Esophagus squamous epithelium (tissue), 5 donors: Measurements from ENCODE around the gene HELZ. TPM values are rescaled to one million over a fixed set of nuclear protein-coding genes. Genes with fewer than 3 reads are reported as not detected.

Experiments
- DNase-seq: peaks from one replicate; lab custom pipeline; 2025; lab: John Stamatoyannopoulos, UW
- H3K27ac ChIP-seq, 4 donors: fragments of 200-600 bp; sonication (generic); one replicate each; pipeline ENCODE4 v1.5.1; 2016 to 2019; ENCODE audit warnings: mild to moderate bottlenecking in 1 of 4
- H3K27me3 ChIP-seq, 4 donors: fragments of 200-600 bp; sonication (generic); 1 replicate in 3 of 4; 2 replicates in 1 of 4; pipeline versions ENCODE4 v1.5.1 to v1.6.0; 2017 to 2021; ENCODE audit warnings: antibody characterized with exemption in 1 of 4
- H3K36me3 ChIP-seq, 3 donors: fragments of 200-600 bp; sonication (generic); one replicate each; pipeline ENCODE4 v1.5.1; 2016 to 2019
- H3K4me1 ChIP-seq, 3 donors: fragments of 200-600 bp; sonication (generic); one replicate each; pipeline ENCODE4 v1.5.1; 2017 to 2019
- H3K4me3 ChIP-seq, 4 donors: fragments of 200-600 bp; sonication (generic); 1 replicate in 3 of 4; 2 replicates in 1 of 4; pipeline ENCODE4 v1.5.1; 2016 to 2019; ENCODE audit warnings: mild to moderate bottlenecking in 2 of 4, moderate library complexity in 1 of 4
- H3K9me3 ChIP-seq, 3 donors: fragments of 200-600 bp; sonication (generic); one replicate each; pipeline ENCODE4 v1.5.1; 2016 to 2019
- POLR2A ChIP-seq, 4 donors: fragments of 450-650 bp; IDR thresholded peaks; one replicate each; pipeline ENCODE4 v1.6.1; 2017; ENCODE audit warnings: antibody characterized with exemption in 4 of 4, mild to moderate bottlenecking in 4 of 4, moderate library complexity in 3 of 4
- WGBS, 2 donors: methylation state at CpG; one replicate each; pipeline ENCODE4 v1.1.5; 2018; 5-methylcytosine and 5-hydroxymethylcytosine counted together
- intact Hi-C: fragments of 100-400 bp; cut with DNase I; formaldehyde crosslinking; loops from one replicate; pipeline ENCODE4 v1.15.0; 2022
- total RNA-seq, 4 donors: library from RNA; depleted of rRNA; stranded (reverse); fragments of >200 nt; gene quantifications; one replicate each; pipeline ENCODE4 v1.1.0, GENCODE V29; 2016
- TF ChIP-seq, protein P1 (sequence below), 6 experiments: fragments of 450-650 bp in 4 of 6; fragments of 200-600 bp in 2 of 6; sonication (generic) in 2 of 6; IDR thresholded peaks; one replicate each; pipeline ENCODE4 v1.5.1; 2016 to 2019; ENCODE audit warnings: antibody characterized with exemption in 6 of 6, mild to moderate bottlenecking in 4 of 6, moderate library complexity in 4 of 6
- donor health status: DM: yes; HTN: yes; CAD: no.

HELZ gene
- total RNA-seq, 4 donors from 2014 or later = 11.4 to 42.5 (median 26.8) TPM

- Histone ChIP-seq H3K27ac (peak overlapping the region; percentile 83 to 91 (median 88)), H3K36me3 (peaks cover 0 to 24% (median 0%) of the 10 kb centered on the region in 3 donors), H3K4me1 (peaks cover 3 to 70% (median 24%) of the 10 kb centered on the region in 3 donors), H3K4me3 (peak overlapping the region; percentile 73 to 97 (median 94)), H3K27me3 (peaks cover 0 to 21% (median 0%) of the 10 kb centered on the region in 4 donors), H3K9me3 (no peaks in the 10 kb centered on the region)
- DNase-seq = no peak
- intact Hi-C loops = no loop called here
- WGBS, 2 donors = 0% methylated on average over 1 to 6 of the region's 47 CpGs
- no peak for TF ChIP-seq POLR2A (IDR thresholded peaks at IDR 0.05)
- TF ChIP-seq, protein P1, sequence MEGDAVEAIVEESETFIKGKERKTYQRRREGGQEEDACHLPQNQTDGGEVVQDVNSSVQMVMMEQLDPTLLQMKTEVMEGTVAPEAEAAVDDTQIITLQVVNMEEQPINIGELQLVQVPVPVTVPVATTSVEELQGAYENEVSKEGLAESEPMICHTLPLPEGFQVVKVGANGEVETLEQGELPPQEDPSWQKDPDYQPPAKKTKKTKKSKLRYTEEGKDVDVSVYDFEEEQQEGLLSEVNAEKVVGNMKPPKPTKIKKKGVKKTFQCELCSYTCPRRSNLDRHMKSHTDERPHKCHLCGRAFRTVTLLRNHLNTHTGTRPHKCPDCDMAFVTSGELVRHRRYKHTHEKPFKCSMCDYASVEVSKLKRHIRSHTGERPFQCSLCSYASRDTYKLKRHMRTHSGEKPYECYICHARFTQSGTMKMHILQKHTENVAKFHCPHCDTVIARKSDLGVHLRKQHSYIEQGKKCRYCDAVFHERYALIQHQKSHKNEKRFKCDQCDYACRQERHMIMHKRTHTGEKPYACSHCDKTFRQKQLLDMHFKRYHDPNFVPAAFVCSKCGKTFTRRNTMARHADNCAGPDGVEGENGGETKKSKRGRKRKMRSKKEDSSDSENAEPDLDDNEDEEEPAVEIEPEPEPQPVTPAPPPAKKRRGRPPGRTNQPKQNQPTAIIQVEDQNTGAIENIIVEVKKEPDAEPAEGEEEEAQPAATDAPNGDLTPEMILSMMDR (IDR thresholded peaks at IDR 0.05) = no peak
Observed at GRCh38 chr17:67244431-67245072, 444 bp downstream of the HELZ start.

DNA sequence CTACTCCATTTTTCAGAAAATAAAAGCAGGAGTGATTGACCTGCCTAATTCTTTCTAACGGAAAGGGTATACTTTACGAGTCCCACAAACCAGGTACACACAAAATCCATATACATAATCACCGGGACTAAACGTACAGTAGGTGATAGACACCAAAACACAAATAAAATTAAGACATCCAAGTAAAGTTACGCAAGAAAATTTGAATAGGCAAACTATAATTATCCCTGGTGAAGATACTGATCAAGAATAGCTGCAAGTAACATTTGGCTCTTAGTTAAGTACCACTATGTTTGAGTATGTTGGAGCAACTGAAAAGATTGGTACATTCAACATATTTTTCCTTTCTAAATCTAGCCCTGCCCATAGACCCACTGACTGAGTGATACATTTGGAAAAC, 1.7 kb downstream of the HELZ start:
- Histone ChIP-seq H3K9me3 (no peaks in the 10 kb centered on the region), H3K4me3 (peak overlapping the region in 2 of 4 donors; percentile 91 to 96), H3K27ac (no peak overlapping the region), H3K27me3 (peaks cover 0 to 9% (median 0%) of the 10 kb centered on the region in 4 donors), H3K36me3 (peaks cover 0 to 37% (median 0%) of the 10 kb centered on the region in 3 donors), H3K4me1 (peaks cover 3 to 71% (median 24%) of the 10 kb centered on the region in 3 donors)
- TF ChIP-seq, protein P1 (IDR thresholded peaks at IDR 0.05) = no peak
- TF ChIP-seq POLR2A (IDR thresholded peaks at IDR 0.05) = no peak
- intact Hi-C loops = no loop called here
- no peak for DNase-seq
- WGBS, 2 donors = 76 to 81% methylated on average over 5 of the region's 5 CpGs

DNA sequence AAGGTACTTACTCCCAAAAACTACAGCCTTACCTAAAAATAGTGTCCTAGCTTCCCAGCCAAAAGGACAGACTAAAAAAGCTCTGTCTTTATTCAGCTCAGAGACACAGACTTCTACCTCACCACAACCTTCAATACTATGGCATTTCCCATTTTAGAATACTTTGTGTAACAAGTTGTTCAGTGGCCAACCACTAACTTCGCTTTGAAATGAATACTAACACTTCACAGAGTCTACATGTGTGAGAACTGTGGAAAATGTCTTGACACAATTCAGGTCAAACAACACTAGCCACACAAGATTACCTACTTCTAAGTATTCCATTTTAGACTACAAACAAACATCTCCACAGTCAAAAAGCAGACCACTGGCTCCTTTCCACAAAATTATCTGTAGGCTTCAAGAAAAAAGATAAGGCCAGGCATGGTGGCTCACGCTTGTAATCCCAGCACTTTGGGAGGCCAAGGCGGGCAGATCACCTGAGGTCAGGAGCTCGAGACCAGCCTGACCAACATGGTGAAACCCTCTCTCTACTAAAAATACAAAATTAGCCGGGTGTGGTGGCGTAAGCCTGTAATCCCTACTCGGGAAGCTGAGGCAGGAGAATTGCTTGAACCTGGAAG, 3.2 kb downstream of the HELZ start:
- no peak overlapping the region for H3K4me3 ChIP-seq
- intact Hi-C loops = no loop called here
- H3K9me3 ChIP-seq = no peaks in the 10 kb centered on the region
- H3K4me1 ChIP-seq = peaks cover 3 to 65% (median 19%) of the 10 kb centered on the region in 3 donors
- no peak overlapping the region for H3K27ac ChIP-seq
- 88 to 91% methylated on average over 7 of the region's 7 CpGs for WGBS, 2 donors
- DNase-seq = no peak
- no peaks in the 10 kb centered on the region for H3K27me3 ChIP-seq
- no peak for TF ChIP-seq POLR2A (IDR thresholded peaks at IDR 0.05)
- TF ChIP-seq, protein P1 (IDR thresholded peaks at IDR 0.05) = no peak
- H3K36me3 ChIP-seq = peaks cover 0 to 52% (median 11%) of the 10 kb centered on the region in 3 donors

- no peak for DNase-seq
- Histone ChIP-seq H3K36me3 (peaks cover 5 to 74% (median 13%) of the 10 kb centered on the region in 3 donors), H3K9me3 (no peaks in the 10 kb centered on the region), H3K27ac (no peak overlapping the region), H3K4me1 (peaks cover 3 to 52% (median 12%) of the 10 kb centered on the region in 3 donors), H3K27me3 (no peaks in the 10 kb centered on the region), H3K4me3 (no peak overlapping the region)
- WGBS, 2 donors = 41 to 52% methylated on average over 3 of the region's 3 CpGs
- TF ChIP-seq, protein P1 (IDR thresholded peaks at IDR 0.05) = no peak
- no peak for TF ChIP-seq POLR2A (IDR thresholded peaks at IDR 0.05)
- intact Hi-C loops = no loop called here
Observed at GRCh38 chr17:67239597-67239996, 5.4 kb downstream of the HELZ start.

DNA sequence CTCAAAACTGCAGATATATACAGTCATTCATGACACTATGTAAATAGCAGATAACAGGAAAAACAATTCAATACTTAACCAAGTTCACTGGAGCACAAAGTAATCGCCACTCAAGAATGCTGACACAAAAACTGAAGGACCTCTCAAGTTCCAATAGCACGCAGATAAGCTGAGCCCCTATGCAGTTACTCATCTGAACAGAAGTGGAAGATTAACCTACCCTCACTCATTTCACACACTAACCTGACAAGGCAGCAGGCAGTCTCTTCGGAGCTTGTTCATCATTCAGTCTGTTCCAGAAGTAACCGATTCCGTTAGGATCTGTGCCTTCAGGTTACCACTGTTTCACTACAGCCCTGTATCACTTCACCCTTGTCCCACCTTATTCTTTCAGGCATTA, 6.0 kb downstream of the HELZ start:
- peaks cover 0 to 46% (median 12%) of the 10 kb centered on the region in 3 donors for H3K4me1 ChIP-seq
- no peak overlapping the region for H3K27ac ChIP-seq
- intact Hi-C loops = no loop called here
- 94% methylated on average over 5 of the region's 5 CpGs for WGBS, 2 donors
- peaks cover 5 to 80% (median 13%) of the 10 kb centered on the region in 3 donors for H3K36me3 ChIP-seq
- no peak overlapping the region for H3K4me3 ChIP-seq
- no peaks in the 10 kb centered on the region for H3K9me3 ChIP-seq
- no peak for DNase-seq
- TF ChIP-seq POLR2A (IDR thresholded peaks at IDR 0.05) = no peak
- TF ChIP-seq, protein P1 (IDR thresholded peaks at IDR 0.05) = no peak
- H3K27me3 ChIP-seq = no peaks in the 10 kb centered on the region
